ENCODE results near the gene GPX8. TPM values are rescaled to one million over a fixed set of nuclear protein-coding genes. Genes with fewer than 3 reads are reported as not detected.

The GPX8 gene, protein sequence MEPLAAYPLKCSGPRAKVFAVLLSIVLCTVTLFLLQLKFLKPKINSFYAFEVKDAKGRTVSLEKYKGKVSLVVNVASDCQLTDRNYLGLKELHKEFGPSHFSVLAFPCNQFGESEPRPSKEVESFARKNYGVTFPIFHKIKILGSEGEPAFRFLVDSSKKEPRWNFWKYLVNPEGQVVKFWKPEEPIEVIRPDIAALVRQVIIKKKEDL
- total RNA-seq, result 100 to 1,000 TPM in 1 of 4 donors, 10 to 100 TPM in 3; 10.6 to 117 (median 41.9) TPM

DNA sequence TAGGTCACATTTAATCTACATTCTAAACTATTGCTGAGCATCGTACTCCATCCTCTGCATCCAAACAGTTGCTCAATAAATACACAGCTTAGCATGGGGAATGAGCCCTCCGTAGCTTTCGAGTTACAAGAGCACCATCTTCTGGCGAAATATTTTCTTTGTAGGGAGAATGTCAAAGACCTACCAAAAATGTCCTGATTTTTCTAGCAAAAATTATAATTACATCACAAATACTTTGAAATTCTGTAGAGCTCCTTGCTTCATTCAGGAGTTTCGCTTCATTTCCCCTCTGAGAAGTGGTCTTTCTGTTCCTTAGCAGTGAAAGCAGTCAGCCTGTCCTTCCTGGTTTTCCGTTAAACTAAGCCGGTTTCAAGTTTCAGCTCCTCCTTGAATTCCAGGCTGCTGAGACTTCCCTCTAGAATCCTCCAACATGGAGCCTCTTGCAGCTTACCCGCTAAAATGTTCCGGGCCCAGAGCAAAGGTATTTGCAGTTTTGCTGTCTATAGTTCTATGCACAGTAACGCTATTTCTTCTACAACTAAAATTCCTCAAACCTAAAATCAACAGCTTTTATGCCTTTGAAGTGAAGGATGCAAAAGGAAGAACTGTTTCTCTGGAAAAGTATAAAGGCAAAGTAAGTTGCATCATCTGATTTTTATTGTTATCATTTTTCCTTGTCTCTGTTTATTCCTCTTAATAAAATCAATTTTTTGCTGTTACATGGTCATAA is at the start of gene GPX8:
TSS of gene GPX8 (plus strand) at position 409 of the 730 bp plus-strand sequence. CDS start at position 431, 22 bp downstream.
- DNase-seq, result peak; percentile 34 to 50
- Histone ChIP-seq H3K27ac (peak within 1 kb of the TSS; percentile 71 to 80), H3K4me1 (no peaks in the 10 kb centered on the region), H3K4me3 (peak within 1 kb of the TSS; percentile 32 to 40), H3K9me3 (no peaks in the 10 kb centered on the region), H3K27me3 (no peaks in the 10 kb centered on the region), H3K36me3 (no peaks in the 10 kb centered on the region)
- intact Hi-C loops (cut with DNase I; ENCODE audit: low total_unique reads), result no loop called here
- TF ChIP-seq, protein P1, sequence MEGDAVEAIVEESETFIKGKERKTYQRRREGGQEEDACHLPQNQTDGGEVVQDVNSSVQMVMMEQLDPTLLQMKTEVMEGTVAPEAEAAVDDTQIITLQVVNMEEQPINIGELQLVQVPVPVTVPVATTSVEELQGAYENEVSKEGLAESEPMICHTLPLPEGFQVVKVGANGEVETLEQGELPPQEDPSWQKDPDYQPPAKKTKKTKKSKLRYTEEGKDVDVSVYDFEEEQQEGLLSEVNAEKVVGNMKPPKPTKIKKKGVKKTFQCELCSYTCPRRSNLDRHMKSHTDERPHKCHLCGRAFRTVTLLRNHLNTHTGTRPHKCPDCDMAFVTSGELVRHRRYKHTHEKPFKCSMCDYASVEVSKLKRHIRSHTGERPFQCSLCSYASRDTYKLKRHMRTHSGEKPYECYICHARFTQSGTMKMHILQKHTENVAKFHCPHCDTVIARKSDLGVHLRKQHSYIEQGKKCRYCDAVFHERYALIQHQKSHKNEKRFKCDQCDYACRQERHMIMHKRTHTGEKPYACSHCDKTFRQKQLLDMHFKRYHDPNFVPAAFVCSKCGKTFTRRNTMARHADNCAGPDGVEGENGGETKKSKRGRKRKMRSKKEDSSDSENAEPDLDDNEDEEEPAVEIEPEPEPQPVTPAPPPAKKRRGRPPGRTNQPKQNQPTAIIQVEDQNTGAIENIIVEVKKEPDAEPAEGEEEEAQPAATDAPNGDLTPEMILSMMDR (IDR thresholded peaks at IDR 0.05), result peak; percentile 54 to 72 (median 62)
- no peak for TF ChIP-seq POLR2A (IDR thresholded peaks at IDR 0.05)

GRCh38 chr5:55110217-55110616 is 49.8 kb upstream of the GPX8 start:
- Histone ChIP-seq H3K4me3 (no peak overlapping the region), H3K4me1 (no peaks in the 10 kb centered on the region), H3K36me3 (no peaks in the 10 kb centered on the region), H3K27ac (no peak overlapping the region), H3K27me3 (no peaks in the 10 kb centered on the region), H3K9me3 (no peaks in the 10 kb centered on the region)
- no peak for TF ChIP-seq POLR2A (IDR thresholded peaks at IDR 0.05)
- TF ChIP-seq, protein P1 (IDR thresholded peaks at IDR 0.05), result no peak
- DNase-seq, result no peak
- intact Hi-C loops (cut with DNase I; ENCODE audit: low total_unique reads), result no loop called here

GRCh38 chr5:55113327-55113726 is 46.6 kb upstream of the GPX8 start:
- Histone ChIP-seq H3K36me3 (no peaks in the 10 kb centered on the region), H3K4me1 (no peaks in the 10 kb centered on the region), H3K27me3 (no peaks in the 10 kb centered on the region), H3K27ac (no peak overlapping the region), H3K9me3 (no peaks in the 10 kb centered on the region), H3K4me3 (no peak overlapping the region)
- no peak for DNase-seq
- no peak for TF ChIP-seq POLR2A (IDR thresholded peaks at IDR 0.05)
- TF ChIP-seq, protein P1 (IDR thresholded peaks at IDR 0.05), result no peak
- intact Hi-C loops (cut with DNase I; ENCODE audit: low total_unique reads), result no loop called here

DNA sequence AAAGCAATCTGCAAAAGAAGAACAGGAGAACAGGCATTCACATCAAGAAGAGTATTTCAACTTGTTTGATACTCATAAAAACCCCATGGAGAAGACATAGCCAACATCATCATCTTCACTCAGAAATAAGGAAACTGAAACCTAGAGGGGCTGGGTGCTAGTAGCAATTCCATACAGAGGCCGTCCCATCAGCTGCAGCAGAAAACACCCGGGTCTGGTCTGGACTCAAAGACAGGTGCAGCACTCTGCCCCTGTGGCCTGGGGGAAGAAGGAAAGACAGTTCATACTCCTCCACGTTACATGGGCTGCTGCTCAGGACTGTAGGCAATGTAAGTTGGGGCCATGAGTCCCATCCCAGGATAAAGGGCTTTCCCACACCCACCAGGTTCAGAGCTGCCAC is 45.9 kb upstream of the GPX8 start:
- Histone ChIP-seq H3K4me1 (no peaks in the 10 kb centered on the region), H3K4me3 (no peak overlapping the region), H3K27me3 (no peaks in the 10 kb centered on the region), H3K27ac (no peak overlapping the region), H3K36me3 (no peaks in the 10 kb centered on the region), H3K9me3 (no peaks in the 10 kb centered on the region)
- no peak for DNase-seq
- intact Hi-C loops (cut with DNase I; ENCODE audit: low total_unique reads), result no loop called here
- TF ChIP-seq POLR2A (IDR thresholded peaks at IDR 0.05), result no peak
- TF ChIP-seq, protein P1 (IDR thresholded peaks at IDR 0.05), result no peak

DNA sequence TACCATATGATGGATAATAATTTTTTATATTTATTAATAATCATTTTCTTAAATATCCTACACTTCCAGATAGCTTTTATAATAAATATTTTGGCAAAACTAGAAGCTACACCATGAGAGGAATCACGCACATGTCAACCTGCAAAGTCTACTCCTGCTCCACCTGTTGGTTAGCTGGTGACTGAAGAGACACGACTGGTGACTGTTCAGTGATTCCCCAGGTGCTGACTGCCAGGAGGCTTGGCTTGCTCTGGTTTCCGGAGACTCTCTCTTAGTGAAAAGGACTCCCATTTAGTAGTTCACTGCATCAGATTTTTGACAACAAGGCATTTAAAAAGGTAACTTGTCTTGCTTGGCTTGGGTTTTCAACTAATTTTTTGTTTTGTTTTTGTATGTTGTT is 36.6 kb upstream of the GPX8 start:
- no peaks in the 10 kb centered on the region for H3K27me3 ChIP-seq
- DNase-seq, result no peak
- intact Hi-C loops (cut with DNase I; ENCODE audit: low total_unique reads), result no loop called here
- no peaks in the 10 kb centered on the region for H3K4me1 ChIP-seq
- no peak overlapping the region for H3K4me3 ChIP-seq
- H3K9me3 ChIP-seq, result no peaks in the 10 kb centered on the region
- TF ChIP-seq, protein P1 (IDR thresholded peaks at IDR 0.05), result no peak
- TF ChIP-seq POLR2A (IDR thresholded peaks at IDR 0.05), result no peak
- H3K36me3 ChIP-seq, result no peaks in the 10 kb centered on the region
- H3K27ac ChIP-seq, result no peak overlapping the region
